HepG2 (cell line): ENCODE measurements around the gene APOM. TPM values are rescaled to one million over a fixed set of nuclear protein-coding genes. Genes with fewer than 3 reads are reported as not detected.

Experiments
- ATF7 ChIP-seq, 2 experiments: fragments of 450-650 bp in 1 of 2; sonication (generic) in 1 of 2; formaldehyde crosslinking in 1 of 2; IDR thresholded peaks; 2 replicates each; pipeline versions ENCODE4 v1.4.0 to v1.6.1; 2016 to 2020; ENCODE audit warnings: antibody characterized with exemption in 1 of 2, mild to moderate bottlenecking in 1 of 2, missing genetic modification reagents in 1 of 2
- ERF ChIP-seq: IDR thresholded peaks from 2 replicates; pipeline ENCODE4 v1.6.1; 2018; ENCODE audit warnings: missing biosample characterization, missing genetic modification reagents
- GLMP ChIP-seq: sonication (generic); formaldehyde crosslinking; IDR thresholded peaks from 2 replicates; pipeline ENCODE4 v1.9.0; 2021; ENCODE audit warnings: missing genetic modification reagents, mild to moderate bottlenecking, borderline replicate concordance
- HMG20A ChIP-seq: IDR thresholded peaks from 2 replicates; pipeline ENCODE4 v1.6.1; 2016; ENCODE audit warnings: borderline replicate concordance
- HNRNPK ChIP-seq: fragments of 200-400 bp; formaldehyde crosslinking; IDR thresholded peaks from 2 replicates; pipeline ENCODE4 v1.6.1; 2018; ENCODE audit warnings: low read length, low read depth, moderate library complexity, mild to moderate bottlenecking; ENCODE audit not compliant: poor library complexity, severe bottlenecking
- HOXA3 ChIP-seq: sonication (generic); formaldehyde crosslinking; IDR thresholded peaks from 2 replicates; pipeline ENCODE4 v1.5.0; 2020; ENCODE audit warnings: missing genetic modification reagents
- KLF11 ChIP-seq: IDR thresholded peaks from 2 replicates; pipeline ENCODE4 v1.6.1; 2016; ENCODE audit warnings: missing compliant biosample characterization
- MBNL3 ChIP-seq: fragments of 250-450 bp; sonication (Bioruptor Pico); conservative IDR thresholded peaks from 2 replicates; pipeline ENCODE4 v1.8.0; 2022; ENCODE audit warnings: mild to moderate bottlenecking, inconsistent platforms
- MTERF4 ChIP-seq: sonication (generic); formaldehyde crosslinking; IDR thresholded peaks from 2 replicates; pipeline ENCODE4 v1.8.0; 2023; ENCODE audit warnings: mild to moderate bottlenecking, missing genetic modification reagents
- NCOA5 ChIP-seq: sonication (generic); formaldehyde crosslinking; IDR thresholded peaks from 2 replicates; pipeline ENCODE4 v1.4.0; 2020; ENCODE audit warnings: missing genetic modification reagents
- PBX2 ChIP-seq: IDR thresholded peaks from 2 replicates; pipeline ENCODE4 v1.6.1; 2016; ENCODE audit warnings: control low read depth
- SMAD3 ChIP-seq: sonication (generic); formaldehyde crosslinking; IDR thresholded peaks from 2 replicates; pipeline ENCODE4 v1.4.0; 2020; ENCODE audit warnings: missing genetic modification reagents
- YY1 ChIP-seq: IDR thresholded peaks from 2 replicates; pipeline ENCODE4 v1.6.1; 2011; ENCODE audit warnings: low read length, low read depth, moderate library complexity, mild to moderate bottlenecking; ENCODE audit not compliant: insufficient read depth, insufficient replicate concordance
- ZMAT5 ChIP-seq: sonication (generic); formaldehyde crosslinking; IDR thresholded peaks from 2 replicates; pipeline ENCODE4 v1.5.0; 2020; ENCODE audit warnings: mild to moderate bottlenecking, low read depth, missing genetic modification reagents, borderline replicate concordance
- ZNF280B ChIP-seq: sonication (generic); formaldehyde crosslinking; IDR thresholded peaks from 2 replicates; pipeline ENCODE4 v1.5.0; 2020; ENCODE audit warnings: missing genetic modification reagents, mild to moderate bottlenecking, borderline replicate concordance
- ZNF562 ChIP-seq: sonication (generic); formaldehyde crosslinking; IDR thresholded peaks from 2 replicates; pipeline ENCODE4 v1.8.0; 2022; ENCODE audit warnings: missing genetic modification reagents, borderline replicate concordance
- ZNF564 ChIP-seq: sonication (generic); formaldehyde crosslinking; IDR thresholded peaks from 2 replicates; pipeline ENCODE4 v1.8.1; 2023; ENCODE audit warnings: mild to moderate bottlenecking, missing genetic modification reagents
- ZNF770 ChIP-seq: sonication (generic); formaldehyde crosslinking; IDR thresholded peaks from 2 replicates; pipeline ENCODE4 v1.5.0; 2020; ENCODE audit warnings: mild to moderate bottlenecking, missing genetic modification reagents
- ZNF775 ChIP-seq: sonication (generic); formaldehyde crosslinking; IDR thresholded peaks from 2 replicates; pipeline ENCODE4 v1.4.0; 2020; ENCODE audit warnings: missing genetic modification reagents, mild to moderate bottlenecking, moderate library complexity, borderline replicate concordance
- polyA plus RNA-seq, 8 experiments: library from polyadenylated mRNA; depleted of rRNA in 3 of 8; stranded (reverse) in 7 of 8; unstranded in 1 of 8; fragments of >200 nt; fragmentation: Illumina TruSeq in 4 of 8; extraction: Trizol in 4 of 8; gene quantifications; 2 replicates each; pipeline versions ENCODE4 v1.2.1 to v1.2.3, GENCODE V29; 2011 to 2016; ENCODE audit warnings: low read depth in 4 of 8, missing spikeins in 1 of 8, mixed read lengths in 1 of 8; ENCODE audit not compliant: insufficient read depth in 1 of 8
- total RNA-seq, 5 experiments: library from RNA; depleted of rRNA; stranded (reverse); fragments of >200 nt; fragmentation: Illumina TruSeq; extraction: Trizol; gene quantifications; 2 replicates each; pipeline ENCODE4 v1.2.3, GENCODE V29; 2016; ENCODE audit warnings: low read depth in 1 of 5

APOM gene
- total and polyA plus RNA-seq, 2 of the 13 experiments (the other 11 are each of a cell fraction or from before 2014, with no cell fraction given), result 98.2 to 1,140 TPM

GRCh38 chr6:31660381-31661261 lies 4.9 kb downstream of the APOM start, which contains the start of gene C6orf47 (continued):
- TF ChIP-seq HNRNPK (no peak), YY1 (peak; percentile 75), GLMP (CRISPR knock-in tag) (no peak), ATF7 (IDR thresholded peaks at IDR 0.05) (no peak), ATF7 (CRISPR knock-in tag; IDR thresholded peaks at IDR 0.05) (no peak), ZNF770 (peak; percentile 51; the same call in 1 of the 2 replicates), ZNF775 (CRISPR knock-in tag) (no peak), ZMAT5 (CRISPR knock-in tag) (no peak), MTERF4 (CRISPR knock-in tag) (peak; percentile 71), HMG20A (CRISPR knock-in tag) (0 out of 2 replicates have a peak, but pooled peaks have one; percentile 43), HOXA3 (peak; percentile 84), ZNF564 (CRISPR knock-in tag) (peak; percentile 90), MBNL3 (CRISPR knock-in tag) (0 out of 2 replicates have a peak, but pooled peaks have one; percentile 59), ERF (peak; percentile 97), KLF11 (CRISPR knock-in tag) (0 out of 2 replicates have a peak, but pooled peaks have one; percentile 21), ZNF562 (CRISPR knock-in tag) (no peak), ZNF280B (CRISPR knock-in tag) (peak; percentile 76), SMAD3 (no peak), PBX2 (CRISPR knock-in tag) (no peak), NCOA5 (peak; percentile 77; the same call in 1 of the 2 replicates)
